WTC11 (cell line): ENCODE measurements around the gene GPC5.

Experiments
- SP1 ChIP-seq: sonication (generic); formaldehyde crosslinking; conservative IDR thresholded peaks from 2 replicates; pipeline ENCODE4 v1.8.1; 2022; ENCODE audit warnings: missing genetic modification reagents
- TF ChIP-seq, protein P1 (sequence below): fragments of 200-600 bp; IDR thresholded peaks from 2 replicates; pipeline ENCODE4 v1.8.0; 2022; ENCODE audit warnings: antibody characterized with exemption

DNA sequence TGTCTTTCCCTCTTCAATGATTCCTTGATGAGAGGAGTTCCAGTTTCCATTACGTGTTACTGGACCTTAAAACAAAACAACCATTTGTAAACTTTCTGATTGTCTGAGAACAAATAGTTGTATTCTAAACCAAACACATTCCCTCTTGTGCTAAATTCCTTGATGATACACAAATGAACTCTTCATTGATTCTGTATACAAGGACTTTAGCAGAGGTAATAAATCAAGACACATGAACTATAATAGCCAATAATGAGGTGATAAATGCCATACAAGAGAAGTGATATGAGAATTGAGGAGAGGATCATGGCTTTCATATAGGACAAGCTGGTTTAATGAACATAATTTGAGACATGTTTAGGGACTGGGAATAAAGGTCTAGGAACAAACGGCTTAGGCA, 13.5 kb upstream of the GPC5 start:
- TF ChIP-seq, protein P1, sequence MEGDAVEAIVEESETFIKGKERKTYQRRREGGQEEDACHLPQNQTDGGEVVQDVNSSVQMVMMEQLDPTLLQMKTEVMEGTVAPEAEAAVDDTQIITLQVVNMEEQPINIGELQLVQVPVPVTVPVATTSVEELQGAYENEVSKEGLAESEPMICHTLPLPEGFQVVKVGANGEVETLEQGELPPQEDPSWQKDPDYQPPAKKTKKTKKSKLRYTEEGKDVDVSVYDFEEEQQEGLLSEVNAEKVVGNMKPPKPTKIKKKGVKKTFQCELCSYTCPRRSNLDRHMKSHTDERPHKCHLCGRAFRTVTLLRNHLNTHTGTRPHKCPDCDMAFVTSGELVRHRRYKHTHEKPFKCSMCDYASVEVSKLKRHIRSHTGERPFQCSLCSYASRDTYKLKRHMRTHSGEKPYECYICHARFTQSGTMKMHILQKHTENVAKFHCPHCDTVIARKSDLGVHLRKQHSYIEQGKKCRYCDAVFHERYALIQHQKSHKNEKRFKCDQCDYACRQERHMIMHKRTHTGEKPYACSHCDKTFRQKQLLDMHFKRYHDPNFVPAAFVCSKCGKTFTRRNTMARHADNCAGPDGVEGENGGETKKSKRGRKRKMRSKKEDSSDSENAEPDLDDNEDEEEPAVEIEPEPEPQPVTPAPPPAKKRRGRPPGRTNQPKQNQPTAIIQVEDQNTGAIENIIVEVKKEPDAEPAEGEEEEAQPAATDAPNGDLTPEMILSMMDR: no peak
- no peak for TF ChIP-seq SP1 (CRISPR knock-in tag)
